ENCODE data around the gene SLC16A12.
"Not testable (repeated sequence)": the region's sequence is repeated elsewhere in the genome, so short reads cannot be mapped to it uniquely, and the experiment has no call there.

SLC16A12 gene

DNA sequence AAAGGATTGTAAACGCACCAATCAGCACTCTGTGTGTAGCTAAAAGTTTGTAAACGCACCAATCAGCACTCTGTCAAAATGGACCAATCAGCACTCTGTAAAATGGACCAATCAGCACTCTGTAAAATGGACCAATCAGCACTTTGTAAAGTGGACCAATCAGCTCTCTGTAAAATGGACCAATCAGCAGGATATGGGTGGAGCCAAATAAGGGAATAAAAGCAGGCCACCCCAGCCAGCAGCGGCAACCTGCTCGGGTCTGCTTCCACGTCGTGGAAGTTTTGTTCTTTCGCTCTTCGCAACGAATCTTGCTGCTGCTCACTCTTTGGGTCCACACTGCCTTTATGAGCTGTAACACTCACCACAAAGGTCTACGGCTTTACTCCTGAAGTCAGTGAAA is 123.1 kb downstream of the SLC16A12 start:
- H3K36me3 ChIP-seq (ENCODE audit: control insufficient read depth in 2 of 2, insufficient read depth in 1 of 2, low read length in 2 of 2); H3K9me3 ChIP-seq (ENCODE audit: control insufficient read depth, insufficient read depth, low read depth, low read length); H3K27ac ChIP-seq (ENCODE audit: extremely low read depth, low read depth, low read length); H3K4me3 ChIP-seq (ENCODE audit: low read depth, low read length); H3K4me1 ChIP-seq (ENCODE audit: control insufficient read depth, insufficient read depth, low read length); CTCF ChIA-PET: not testable (repeated sequence)
- POLR2A ChIA-PET = interaction anchor here (1.1 kb wide), 1 partner anchor 289 kb away, joined by 5 read pairs; the partner anchor contains the start of gene KIF20B
- 0 out of 2 replicates have a peak, but pooled peaks have one; percentile 27 for TF ChIP-seq SP2 (tag by site-specific recombination; IDR thresholded peaks at IDR 0.05)

DNA sequence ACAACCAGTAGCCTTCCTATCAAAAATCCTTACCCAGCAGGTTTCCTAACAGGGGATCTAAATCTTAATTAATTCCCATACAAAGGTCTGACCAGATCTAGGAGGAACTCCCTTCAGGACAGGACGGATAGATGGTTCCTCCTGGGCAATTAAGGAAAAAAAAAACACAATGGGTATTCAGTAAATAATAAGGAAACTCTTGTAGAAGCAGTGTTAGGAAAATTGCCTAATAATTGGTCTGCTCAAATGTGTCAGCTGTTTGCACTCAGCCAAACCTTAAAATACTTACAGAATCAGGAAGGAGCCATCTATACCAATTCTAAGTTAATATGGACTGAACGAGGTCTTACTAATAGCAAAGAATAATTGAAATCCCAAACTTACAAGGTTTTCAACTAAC is 124.3 kb downstream of the SLC16A12 start:
- H3K9me3 ChIP-seq (ENCODE audit: control insufficient read depth, insufficient read depth, low read depth, low read length); POLR2A ChIA-PET; H3K4me3 ChIP-seq (ENCODE audit: low read depth, low read length); H3K36me3 ChIP-seq (ENCODE audit: control insufficient read depth in 2 of 2, insufficient read depth in 1 of 2, low read length in 2 of 2); H3K4me1 ChIP-seq (ENCODE audit: control insufficient read depth, insufficient read depth, low read length); CTCF ChIA-PET; H3K27ac ChIP-seq (ENCODE audit: extremely low read depth, low read depth, low read length): not testable (repeated sequence)

DNA sequence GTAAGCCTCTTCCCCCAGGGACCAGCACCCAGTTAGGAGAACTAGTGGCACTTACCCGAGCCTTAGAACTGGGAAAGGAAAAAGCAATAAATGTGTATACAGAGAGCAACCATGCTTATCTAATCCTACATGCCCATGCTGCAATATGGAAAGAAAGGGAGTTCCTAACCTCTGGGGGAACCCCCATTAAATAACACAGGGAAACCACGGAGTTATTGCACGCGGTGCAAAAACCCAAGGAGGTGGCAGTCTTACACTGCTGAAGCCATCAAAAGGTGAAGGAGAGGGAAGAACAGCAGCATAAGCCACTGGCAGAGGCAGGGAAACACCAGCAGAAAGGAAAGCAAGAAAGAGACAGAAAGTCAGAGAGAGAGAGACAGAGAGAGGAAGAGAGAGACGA is 124.8 kb downstream of the SLC16A12 start:
- POLR2A ChIA-PET; H3K27ac ChIP-seq (ENCODE audit: extremely low read depth, low read depth, low read length); H3K9me3 ChIP-seq (ENCODE audit: control insufficient read depth, insufficient read depth, low read depth, low read length); H3K4me3 ChIP-seq (ENCODE audit: low read depth, low read length); CTCF ChIA-PET; H3K4me1 ChIP-seq (ENCODE audit: control insufficient read depth, insufficient read depth, low read length); H3K36me3 ChIP-seq (ENCODE audit: control insufficient read depth in 2 of 2, insufficient read depth in 1 of 2, low read length in 2 of 2): not testable (repeated sequence)

DNA sequence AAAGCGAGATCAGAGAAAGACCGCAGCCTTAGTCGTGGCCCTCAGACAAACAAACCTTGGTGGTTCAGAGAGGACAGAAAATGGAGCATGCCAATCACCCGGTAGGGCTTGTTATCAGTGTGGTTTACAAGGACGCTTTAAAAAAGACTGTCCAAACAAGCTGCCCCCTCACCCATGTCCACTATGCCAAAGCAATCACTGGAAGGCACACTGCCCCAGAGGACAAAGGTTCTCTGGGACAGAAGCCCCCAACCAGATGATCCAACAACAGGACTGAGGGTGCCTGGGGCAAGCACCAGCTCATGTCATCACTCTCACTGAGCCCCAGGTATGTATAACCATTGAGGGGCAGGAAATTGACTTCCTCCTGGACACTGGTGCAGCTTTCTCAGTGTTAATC is 126.1 kb downstream of the SLC16A12 start:
- CTCF ChIA-PET; H3K27ac ChIP-seq (ENCODE audit: extremely low read depth, low read depth, low read length); H3K36me3 ChIP-seq (ENCODE audit: control insufficient read depth in 2 of 2, insufficient read depth in 1 of 2, low read length in 2 of 2); POLR2A ChIA-PET; H3K4me1 ChIP-seq (ENCODE audit: control insufficient read depth, insufficient read depth, low read length); H3K4me3 ChIP-seq (ENCODE audit: low read depth, low read length); H3K9me3 ChIP-seq (ENCODE audit: control insufficient read depth, insufficient read depth, low read depth, low read length): not testable (repeated sequence)

- CTCF ChIA-PET; POLR2A ChIA-PET; H3K4me1 ChIP-seq (ENCODE audit: control insufficient read depth, insufficient read depth, low read length); H3K27ac ChIP-seq (ENCODE audit: extremely low read depth, low read depth, low read length); H3K9me3 ChIP-seq (ENCODE audit: control insufficient read depth, insufficient read depth, low read depth, low read length); H3K36me3 ChIP-seq (ENCODE audit: control insufficient read depth in 2 of 2, insufficient read depth in 1 of 2, low read length in 2 of 2); H3K4me3 ChIP-seq (ENCODE audit: low read depth, low read length): not testable (repeated sequence)
These were observed 127.6 kb downstream of the SLC16A12 start for GRCh38 chr10:89407792-89408191.

GRCh38 chr10:89406178-89406577 is 129.2 kb downstream of the SLC16A12 start:
- H3K27ac ChIP-seq (ENCODE audit: extremely low read depth, low read depth, low read length); H3K9me3 ChIP-seq (ENCODE audit: control insufficient read depth, insufficient read depth, low read depth, low read length); CTCF ChIA-PET; POLR2A ChIA-PET; H3K4me1 ChIP-seq (ENCODE audit: control insufficient read depth, insufficient read depth, low read length); H3K4me3 ChIP-seq (ENCODE audit: low read depth, low read length): not testable (repeated sequence)
- H3K36me3 ChIP-seq (ENCODE audit: control insufficient read depth in 2 of 2, insufficient read depth in 1 of 2, low read length in 2 of 2) = peaks cover 0 to 10% of the 10 kb centered on the region in 2 experiments; a peak in 1 of 3 replicates

- Histone ChIP-seq H3K4me1 (ENCODE audit: control insufficient read depth, insufficient read depth, low read length) (no peaks in the 10 kb centered on the region), H3K4me3 (ENCODE audit: low read depth, low read length) (no peak overlapping the region), H3K36me3 (ENCODE audit: control insufficient read depth in 2 of 2, insufficient read depth in 1 of 2, low read length in 2 of 2) (peaks cover 0 to 10% of the 10 kb centered on the region in 2 experiments; a peak in 1 of 3 replicates), H3K27ac (ENCODE audit: extremely low read depth, low read depth, low read length) (no peak overlapping the region), H3K9me3 (ENCODE audit: control insufficient read depth, insufficient read depth, low read depth, low read length) (no peaks in the 10 kb centered on the region)
- ChIA-PET CTCF (interaction anchor here (0.6 to 0.7 kb wide), 3 partner anchors 8 to 1297 kb away, joined by 3 to 5 read pairs (median 3); no protein-coding TSS in a partner anchor), POLR2A (no interaction called here)
- no peak for TF ChIP-seq TSHZ1 (tag by site-specific recombination; IDR thresholded peaks at IDR 0.05; ENCODE audit: borderline replicate concordance)
- no peak for TF ChIP-seq ZNF544 (tag by site-specific recombination; IDR thresholded peaks at IDR 0.05)
- peak; percentile 71 for TF ChIP-seq SCRT2 (tag by site-specific recombination; IDR thresholded peaks at IDR 0.05)
- TF ChIP-seq SP7 (tag by site-specific recombination; IDR thresholded peaks at IDR 0.05) = no peak
- TF ChIP-seq ZNF48 (tag by site-specific recombination; IDR thresholded peaks at IDR 0.05) = no peak
- TF ChIP-seq, protein P1, sequence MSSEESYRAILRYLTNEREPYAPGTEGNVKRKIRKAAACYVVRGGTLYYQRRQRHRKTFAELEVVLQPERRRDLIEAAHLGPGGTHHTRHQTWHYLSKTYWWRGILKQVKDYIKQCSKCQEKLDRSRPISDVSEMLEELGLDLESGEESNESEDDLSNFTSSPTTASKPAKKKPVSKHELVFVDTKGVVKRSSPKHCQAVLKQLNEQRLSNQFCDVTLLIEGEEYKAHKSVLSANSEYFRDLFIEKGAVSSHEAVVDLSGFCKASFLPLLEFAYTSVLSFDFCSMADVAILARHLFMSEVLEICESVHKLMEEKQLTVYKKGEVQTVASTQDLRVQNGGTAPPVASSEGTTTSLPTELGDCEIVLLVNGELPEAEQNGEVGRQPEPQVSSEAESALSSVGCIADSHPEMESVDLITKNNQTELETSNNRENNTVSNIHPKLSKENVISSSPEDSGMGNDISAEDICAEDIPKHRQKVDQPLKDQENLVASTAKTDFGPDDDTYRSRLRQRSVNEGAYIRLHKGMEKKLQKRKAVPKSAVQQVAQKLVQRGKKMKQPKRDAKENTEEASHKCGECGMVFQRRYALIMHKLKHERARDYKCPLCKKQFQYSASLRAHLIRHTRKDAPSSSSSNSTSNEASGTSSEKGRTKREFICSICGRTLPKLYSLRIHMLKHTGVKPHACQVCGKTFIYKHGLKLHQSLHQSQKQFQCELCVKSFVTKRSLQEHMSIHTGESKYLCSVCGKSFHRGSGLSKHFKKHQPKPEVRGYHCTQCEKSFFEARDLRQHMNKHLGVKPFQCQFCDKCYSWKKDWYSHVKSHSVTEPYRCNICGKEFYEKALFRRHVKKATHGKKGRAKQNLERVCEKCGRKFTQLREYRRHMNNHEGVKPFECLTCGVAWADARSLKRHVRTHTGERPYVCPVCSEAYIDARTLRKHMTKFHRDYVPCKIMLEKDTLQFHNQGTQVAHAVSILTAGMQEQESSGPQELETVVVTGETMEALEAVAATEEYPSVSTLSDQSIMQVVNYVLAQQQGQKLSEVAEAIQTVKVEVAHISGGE (tag by site-specific recombination; conservative IDR thresholded peaks at IDR 0.05; ENCODE audit: low read depth) = no peak
These were observed 131.0 kb downstream of the SLC16A12 start for GRCh38 chr10:89404104-89405047.
